Trophoblast cell (in vitro differentiated cells and primary cell): ENCODE measurements around the gene KCNH3.

Experiments used
- DNase-seq, 2 donors: peaks; one replicate each; pipeline ENCODE4 v3.0.0-alpha.2; 2016
- H2AFZ ChIP-seq: 2 replicates; pipeline ENCODE4 v1.6.1; 2013; ENCODE audit warnings: low read length, moderate library complexity, mild to moderate bottlenecking; ENCODE audit not compliant: insufficient read depth, poor library complexity
- H2AK5ac ChIP-seq: 2 replicates; pipeline ENCODE4 v1.6.1; 2013; ENCODE audit warnings: mild to moderate bottlenecking, low read length
- H2BK120ac ChIP-seq: 2 replicates; pipeline ENCODE4 v1.6.1; 2013; ENCODE audit warnings: low read length, mild to moderate bottlenecking, moderate library complexity; ENCODE audit not compliant: insufficient read depth, poor library complexity
- H2BK12ac ChIP-seq: 2 replicates; pipeline ENCODE4 v1.6.1; 2013; ENCODE audit warnings: mild to moderate bottlenecking, low read length, moderate library complexity
- H2BK5ac ChIP-seq: 2 replicates; pipeline ENCODE4 v1.6.1; 2013; ENCODE audit warnings: low read length, low read depth, moderate library complexity, mild to moderate bottlenecking; ENCODE audit not compliant: poor library complexity
- H3K14ac ChIP-seq: 2 replicates; pipeline ENCODE4 v1.6.1; 2013; ENCODE audit warnings: mild to moderate bottlenecking, low read length
- H3K18ac ChIP-seq: 2 replicates; pipeline ENCODE4 v1.6.1; 2013; ENCODE audit warnings: mild to moderate bottlenecking, low read length
- H3K23ac ChIP-seq: 2 replicates; pipeline ENCODE4 v1.6.1; 2013; ENCODE audit warnings: low read length
- H3K27ac ChIP-seq: 2 replicates; pipeline ENCODE4 v1.5.1; 2013; ENCODE audit warnings: low read depth, mild to moderate bottlenecking, inconsistent platforms, low read length, moderate library complexity
- H3K27me3 ChIP-seq: 2 replicates; pipeline ENCODE4 v1.6.1; 2013; ENCODE audit warnings: inconsistent platforms, mild to moderate bottlenecking, low read length, moderate library complexity; ENCODE audit not compliant: insufficient read depth
- H3K36me3 ChIP-seq, 2 experiments: 1 replicate in 1 of 2; 2 replicates in 1 of 2; pipeline ENCODE4 v1.6.1; 2013; ENCODE audit warnings: low read length in 2 of 2, mild to moderate bottlenecking in 2 of 2, moderate library complexity in 1 of 2; ENCODE audit not compliant: insufficient read depth in 2 of 2, control insufficient read depth in 1 of 2
- H3K4ac ChIP-seq: 2 replicates; pipeline ENCODE4 v1.6.1; 2013; ENCODE audit warnings: low read depth, mild to moderate bottlenecking, low read length, moderate library complexity
- H3K4me1 ChIP-seq, 2 experiments: 1 replicate in 1 of 2; 2 replicates in 1 of 2; pipeline ENCODE4 v1.6.1; 2013; ENCODE audit warnings: low read length in 2 of 2, mild to moderate bottlenecking in 2 of 2, moderate library complexity in 1 of 2; ENCODE audit not compliant: insufficient read depth in 2 of 2, control insufficient read depth in 1 of 2
- H3K4me2 ChIP-seq: 2 replicates; pipeline ENCODE4 v1.6.1; 2013; ENCODE audit warnings: inconsistent platforms, mild to moderate bottlenecking, low read length, moderate library complexity
- H3K4me3 ChIP-seq: 2 replicates; pipeline ENCODE4 v1.5.1; 2013; ENCODE audit warnings: mild to moderate bottlenecking, low read depth, low read length, inconsistent platforms
- H3K79me1 ChIP-seq: one replicate; pipeline ENCODE4 v1.6.1; 2013; ENCODE audit warnings: low read length
- H3K79me2 ChIP-seq: 2 replicates; pipeline ENCODE4 v1.6.1; 2013; ENCODE audit warnings: low read length, mild to moderate bottlenecking; ENCODE audit not compliant: control insufficient read depth, insufficient read depth, poor library complexity
- H3K9ac ChIP-seq: 2 replicates; pipeline ENCODE4 v1.6.1; 2013; ENCODE audit warnings: mild to moderate bottlenecking, low read length
- H3K9me3 ChIP-seq: 2 replicates; pipeline ENCODE4 v1.6.1; 2013; ENCODE audit warnings: low read depth, mild to moderate bottlenecking, control low read depth, inconsistent platforms, low read length; ENCODE audit not compliant: insufficient read depth
- H4K12ac ChIP-seq: 2 replicates; pipeline ENCODE4 v1.6.1; 2013; ENCODE audit warnings: low read depth, mild to moderate bottlenecking, low read length, moderate library complexity
- H4K8ac ChIP-seq: 2 replicates; pipeline ENCODE4 v1.6.1; 2013; ENCODE audit warnings: low read depth, mild to moderate bottlenecking, low read length, moderate library complexity
- H4K91ac ChIP-seq: one replicate; pipeline ENCODE4 v1.6.1; 2013; ENCODE audit warnings: low read depth, mild to moderate bottlenecking, low read length, moderate library complexity
- WGBS: extraction: QIAGEN DNeasy Blood & Tissue Kit; methylation state at CpG from one replicate; pipeline ENCODE4 v1.1.7; 2013; ENCODE audit warnings: missing lambda C conversion rate; ENCODE audit not compliant: insufficient read length, insufficient coverage; ENCODE audit errors: extremely low coverage; 5-methylcytosine and 5-hydroxymethylcytosine counted together

Gene KCNH3

GRCh38 chr12:49540229-49541139 is 1.7 kb downstream of the KCNH3 start:
- Histone ChIP-seq H3K4me1 (peaks cover 3 to 9% of the 10 kb centered on the region in 2 experiments), H2BK12ac (no peak overlapping the region), H4K8ac (no peak overlapping the region), H3K36me3 (no peaks in the 10 kb centered on the region), H3K79me2 (no peaks in the 10 kb centered on the region), H3K14ac (no peak overlapping the region), H3K9ac (no peak overlapping the region), H2AK5ac (no peak overlapping the region), H3K23ac (no peak overlapping the region), H3K4me2 (no peak overlapping the region), H3K79me1 (no peaks in the 10 kb centered on the region), H3K27me3 (peaks cover 78% of the 10 kb centered on the region), H4K91ac (no peak overlapping the region), H3K4ac (no peak overlapping the region), H3K27ac (no peak overlapping the region), H2BK120ac (no peak overlapping the region), H3K18ac (no peak overlapping the region), H2BK5ac (no peak overlapping the region), H3K9me3 (peaks cover 5% of the 10 kb centered on the region), H4K12ac (no peak overlapping the region), H3K4me3 (no peak overlapping the region), H2AFZ (no peak overlapping the region)
- WGBS, result no CpG with 5 or more reads among the region's 21 CpGs
- no peak for DNase-seq

- no peak overlapping the region for H2BK12ac ChIP-seq
Observed at GRCh38 chr12:49541140-49541861, 2.5 kb downstream of the KCNH3 start.

GRCh38 chr12:49541911-49542505 is 3.2 kb downstream of the KCNH3 start:
- peaks cover 3 to 9% of the 10 kb centered on the region in 2 experiments for H3K4me1 ChIP-seq
- H3K4me3 ChIP-seq, result no peak overlapping the region
- H3K27ac ChIP-seq, result no peak overlapping the region
- H3K9ac ChIP-seq, result no peak overlapping the region
- no peak overlapping the region for H2AFZ ChIP-seq
- peaks cover 69% of the 10 kb centered on the region for H3K27me3 ChIP-seq
- H4K91ac ChIP-seq, result no peak overlapping the region
- WGBS, result no CpG with 5 or more reads among the region's 7 CpGs
- no peak overlapping the region for H2AK5ac ChIP-seq
- no peak overlapping the region for H2BK120ac ChIP-seq
- H3K18ac ChIP-seq, result no peak overlapping the region
- H2BK5ac ChIP-seq, result no peak overlapping the region
- no peak overlapping the region for H3K14ac ChIP-seq
- H4K8ac ChIP-seq, result no peak overlapping the region
- peaks cover 5% of the 10 kb centered on the region for H3K9me3 ChIP-seq
- no peak overlapping the region for H2BK12ac ChIP-seq
- no peak overlapping the region for H3K4me2 ChIP-seq
- DNase-seq, result no peak
- H3K79me1 ChIP-seq, result no peaks in the 10 kb centered on the region
- no peak overlapping the region for H3K4ac ChIP-seq
- H3K36me3 ChIP-seq, result no peaks in the 10 kb centered on the region
- no peak overlapping the region for H3K23ac ChIP-seq
- H4K12ac ChIP-seq, result no peak overlapping the region
- H3K79me2 ChIP-seq, result no peaks in the 10 kb centered on the region

More at GRCh38 chr12:49541140-49541861, 2.5 kb downstream of the KCNH3 start:
- H3K4me3 ChIP-seq, result no peak overlapping the region
- no peak overlapping the region for H2AK5ac ChIP-seq
- H2BK5ac ChIP-seq, result no peak overlapping the region
- H3K4me2 ChIP-seq, result no peak overlapping the region
- no peaks in the 10 kb centered on the region for H3K36me3 ChIP-seq
- no peaks in the 10 kb centered on the region for H3K79me2 ChIP-seq
- H3K14ac ChIP-seq, result no peak overlapping the region
- DNase-seq, result no peak
- H4K12ac ChIP-seq, result no peak overlapping the region
- no peak overlapping the region for H4K91ac ChIP-seq
- H3K4ac ChIP-seq, result no peak overlapping the region
- no peak overlapping the region for H2AFZ ChIP-seq
- peaks cover 72% of the 10 kb centered on the region for H3K27me3 ChIP-seq
- no peak overlapping the region for H3K23ac ChIP-seq
- H3K9ac ChIP-seq, result no peak overlapping the region
- H3K9me3 ChIP-seq, result peaks cover 5% of the 10 kb centered on the region
- H3K18ac ChIP-seq, result no peak overlapping the region
- no peak overlapping the region for H2BK120ac ChIP-seq
- H3K79me1 ChIP-seq, result no peaks in the 10 kb centered on the region
- no peak overlapping the region for H3K27ac ChIP-seq
- no CpG with 5 or more reads among the region's 18 CpGs for WGBS
- peaks cover 3 to 9% of the 10 kb centered on the region in 2 experiments for H3K4me1 ChIP-seq
- H4K8ac ChIP-seq, result no peak overlapping the region

DNA sequence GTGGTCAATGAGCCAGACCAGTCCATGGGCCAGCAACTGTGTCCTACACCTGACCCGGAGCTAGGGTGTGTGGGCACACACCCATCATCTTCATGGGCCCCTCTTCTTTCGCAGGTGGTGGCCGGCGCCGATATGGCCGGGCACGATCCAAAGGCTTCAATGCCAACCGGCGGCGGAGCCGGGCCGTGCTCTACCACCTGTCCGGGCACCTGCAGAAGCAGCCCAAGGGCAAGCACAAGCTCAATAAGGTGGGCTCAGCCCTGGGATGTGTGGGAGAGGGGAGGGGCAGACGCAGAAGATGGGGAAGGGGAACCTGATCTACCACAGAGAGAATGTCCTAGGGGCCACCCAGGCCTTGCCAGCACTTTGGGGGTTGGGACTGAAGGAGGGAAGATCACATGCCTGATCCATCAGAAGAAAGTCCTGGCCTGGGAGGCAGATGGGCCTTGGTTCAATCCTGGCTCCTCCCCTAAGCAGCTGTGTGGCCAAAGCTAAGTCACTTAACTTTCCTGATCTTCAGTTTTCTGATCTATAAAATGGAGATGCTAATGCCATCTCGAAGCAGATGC is 3.8 kb downstream of the KCNH3 start:
- no peak for DNase-seq
- Histone ChIP-seq H3K79me1 (no peaks in the 10 kb centered on the region), H3K4me1 (peaks cover 3 to 7% of the 10 kb centered on the region in 2 experiments), H3K36me3 (no peaks in the 10 kb centered on the region), H3K27ac (no peak overlapping the region), H2AFZ (no peak overlapping the region), H3K18ac (no peak overlapping the region), H2BK5ac (no peak overlapping the region), H3K23ac (no peak overlapping the region), H2BK120ac (no peak overlapping the region), H3K4ac (no peak overlapping the region), H4K91ac (no peak overlapping the region), H3K14ac (no peak overlapping the region), H3K27me3 (peaks cover 63% of the 10 kb centered on the region), H3K79me2 (no peaks in the 10 kb centered on the region), H4K12ac (no peak overlapping the region), H3K9ac (no peak overlapping the region), H3K4me2 (no peak overlapping the region), H3K4me3 (no peak overlapping the region), H2AK5ac (no peak overlapping the region), H4K8ac (no peak overlapping the region), H3K9me3 (peaks cover 5% of the 10 kb centered on the region), H2BK12ac (no peak overlapping the region)
- WGBS, result no CpG with 5 or more reads among the region's 15 CpGs
